Loucy (cell line): ENCODE measurements around the gene CFAP54.

Source experiments
- H2AFZ ChIP-seq: fragments of 200-600 bp; sonication (generic); 2 replicates; pipeline ENCODE4 v1.6.0; 2016; ENCODE audit warnings: antibody characterized with exemption, mild to moderate bottlenecking, low read length, moderate library complexity
- H3F3A ChIP-seq: fragments of 200-600 bp; 2 replicates; pipeline ENCODE4 v1.6.0; 2016; ENCODE audit warnings: antibody characterized with exemption, low read depth, mild to moderate bottlenecking
- H3K27me3 ChIP-seq: fragments of 200-600 bp; sonication (generic); 2 replicates; pipeline ENCODE4 v1.6.1; 2014; ENCODE audit warnings: low read length, mild to moderate bottlenecking; ENCODE audit not compliant: insufficient read depth, poor library complexity, severe bottlenecking
- H3K36me3 ChIP-seq: fragments of 200-600 bp; sonication (generic); 2 replicates; pipeline ENCODE4 v1.6.1; 2016; ENCODE audit warnings: low read length; ENCODE audit not compliant: insufficient read depth
- H3K4me1 ChIP-seq: fragments of 200-600 bp; sonication (generic); 2 replicates; pipeline ENCODE4 v1.5.1; 2014; ENCODE audit warnings: low read length, mild to moderate bottlenecking; ENCODE audit not compliant: insufficient read depth, poor library complexity, severe bottlenecking
- H3K4me2 ChIP-seq: fragments of 200-600 bp; sonication (generic); 2 replicates; pipeline ENCODE4 v1.6.0; 2014; ENCODE audit warnings: antibody characterized with exemption, low read length, low read depth, mild to moderate bottlenecking; ENCODE audit not compliant: poor library complexity, severe bottlenecking
- H3K4me3 ChIP-seq: fragments of 200-600 bp; sonication (generic); 2 replicates; pipeline ENCODE4 v1.5.1; 2014; ENCODE audit warnings: low read length, mild to moderate bottlenecking, mixed read lengths; ENCODE audit not compliant: poor library complexity, severe bottlenecking
- H3K79me2 ChIP-seq: fragments of 200-600 bp; sonication (generic); 2 replicates; pipeline ENCODE4 v1.6.1; 2014; ENCODE audit warnings: low read length; ENCODE audit not compliant: insufficient read depth
- H3K9ac ChIP-seq: fragments of 200-600 bp; sonication (generic); 2 replicates; pipeline ENCODE4 v1.6.0; 2014; ENCODE audit warnings: mild to moderate bottlenecking, low read depth, low read length, moderate library complexity; ENCODE audit not compliant: poor library complexity, severe bottlenecking
- H3K9me2 ChIP-seq: fragments of 200-600 bp; sonication (generic); replicated peaks from 2 replicates; pipeline ENCODE4 v1.6.1; 2016; ENCODE audit warnings: low read depth, low read length, mixed read lengths
- H3K9me3 ChIP-seq: fragments of 200-600 bp; sonication (generic); 2 replicates; pipeline ENCODE4 v1.6.1; 2014; ENCODE audit warnings: mild to moderate bottlenecking, antibody characterized with exemption, low read length, low read depth; ENCODE audit not compliant: insufficient read depth
- H4K20me1 ChIP-seq: fragments of 200-600 bp; sonication (generic); 2 replicates; pipeline ENCODE4 v1.6.0; 2014; ENCODE audit warnings: antibody characterized with exemption, low read length, mild to moderate bottlenecking; ENCODE audit not compliant: insufficient read depth, poor library complexity, severe bottlenecking
- CTCF ChIP-seq: fragments of 200-600 bp; sonication (generic); conservative IDR thresholded peaks from 2 replicates; pipeline ENCODE4 v1.5.1; 2014; ENCODE audit warnings: mild to moderate bottlenecking, antibody characterized with exemption, low read length
- EZH2phosphoT487 ChIP-seq: fragments of 200-600 bp; IDR thresholded peaks from 2 replicates; pipeline ENCODE4 v1.6.1; 2018; ENCODE audit warnings: antibody characterized with exemption, mild to moderate bottlenecking, moderate library complexity, borderline replicate concordance

The CFAP54 gene

DNA sequence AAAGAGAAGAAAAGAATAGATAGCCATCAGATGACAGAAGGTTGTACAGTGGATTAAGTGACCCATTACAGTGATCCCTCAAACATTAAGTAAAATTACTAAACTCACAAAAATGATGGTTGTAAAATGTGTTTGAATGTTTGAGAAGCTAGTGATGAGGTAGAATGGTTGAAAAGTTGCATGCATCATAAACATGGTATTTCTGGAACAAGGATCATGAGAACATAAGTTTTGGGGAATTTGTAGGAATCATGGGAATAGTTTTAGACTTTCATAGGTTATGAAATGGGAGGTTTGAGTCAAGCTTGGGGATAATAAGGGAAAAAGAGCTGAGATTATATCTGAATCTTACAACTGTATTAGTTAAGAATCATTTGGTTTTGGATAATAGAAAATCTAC lies 383.6 kb downstream of the CFAP54 start:
- no peak for TF ChIP-seq EZH2phosphoT487
- TF ChIP-seq CTCF = no peak
- Histone ChIP-seq H3K4me2 (no peak overlapping the region), H3K4me3 (no peak overlapping the region), H3K27me3 (no peaks in the 10 kb centered on the region), H3K9me2 (no peaks in the 10 kb centered on the region), H3K36me3 (no peaks in the 10 kb centered on the region), H2AFZ (no peak overlapping the region), H3F3A (no peaks in the 10 kb centered on the region), H3K4me1 (no peaks in the 10 kb centered on the region), H3K79me2 (no peaks in the 10 kb centered on the region), H3K9me3 (no peaks in the 10 kb centered on the region), H4K20me1 (no peaks in the 10 kb centered on the region), H3K9ac (no peak overlapping the region)

GRCh38 chr12:96874211-96874610 lies 384.8 kb downstream of the CFAP54 start:
- H3K27me3 ChIP-seq = no peaks in the 10 kb centered on the region
- no peak overlapping the region for H3K4me3 ChIP-seq
- no peaks in the 10 kb centered on the region for H3K9me3 ChIP-seq
- H3K4me2 ChIP-seq = no peak overlapping the region
- no peaks in the 10 kb centered on the region for H3K9me2 ChIP-seq
- H3K79me2 ChIP-seq = no peaks in the 10 kb centered on the region
- H2AFZ ChIP-seq = no peak overlapping the region
- H3F3A ChIP-seq = no peaks in the 10 kb centered on the region
- H3K9ac ChIP-seq = no peak overlapping the region
- H3K4me1 ChIP-seq = no peaks in the 10 kb centered on the region
- H3K36me3 ChIP-seq = no peaks in the 10 kb centered on the region
- TF ChIP-seq EZH2phosphoT487 = no peak
- no peak for TF ChIP-seq CTCF
- H4K20me1 ChIP-seq = no peaks in the 10 kb centered on the region

GRCh38 chr12:96876966-96877365 lies 387.6 kb downstream of the CFAP54 start:
- H3K9me3 ChIP-seq = no peaks in the 10 kb centered on the region
- H3K79me2 ChIP-seq = no peaks in the 10 kb centered on the region
- H3K9ac ChIP-seq = no peak overlapping the region
- no peaks in the 10 kb centered on the region for H3K36me3 ChIP-seq
- H3K4me1 ChIP-seq = no peaks in the 10 kb centered on the region
- H3K9me2 ChIP-seq = no peaks in the 10 kb centered on the region
- H3K4me3 ChIP-seq = no peak overlapping the region
- TF ChIP-seq EZH2phosphoT487 (no peak), CTCF (no peak)
- H3K4me2 ChIP-seq = no peak overlapping the region
- no peak overlapping the region for H2AFZ ChIP-seq
- no peaks in the 10 kb centered on the region for H3F3A ChIP-seq
- H3K27me3 ChIP-seq = no peaks in the 10 kb centered on the region
- no peaks in the 10 kb centered on the region for H4K20me1 ChIP-seq
